GM12891 (cell line): Measurements from ENCODE around the gene SPACA4.

Experiments used
- DNase-seq: peaks from one replicate; pipeline ENCODE4 v3.0.0; 2011; ENCODE audit warnings: low spot score; ENCODE audit not compliant: insufficient read length
- FAIRE-seq: peaks from 2 replicates; lab custom pipeline; 2011; peaks lifted over from hg19 to GRCh38; lab: Jason Lieb, UNC
- PAX5 ChIP-seq: IDR thresholded peaks from 2 replicates; pipeline ENCODE4 v1.6.1; 2011; ENCODE audit warnings: low read length, moderate library complexity, mild to moderate bottlenecking; ENCODE audit not compliant: insufficient read depth, severe bottlenecking
- POLR2A ChIP-seq: IDR thresholded peaks from 2 replicates; pipeline ENCODE4 v1.6.1; 2011; ENCODE audit warnings: low read depth, low read length, control low read depth
- POLR2AphosphoS5 ChIP-seq: IDR thresholded peaks from 2 replicates; pipeline ENCODE4 v1.6.1; 2011; ENCODE audit warnings: low read depth, low read length, control low read depth
- POU2F2 ChIP-seq: IDR thresholded peaks from 2 replicates; pipeline ENCODE4 v1.6.1; 2011; ENCODE audit warnings: low read depth, mild to moderate bottlenecking, control low read depth, low read length, moderate library complexity
- SPI1 ChIP-seq: IDR thresholded peaks from 2 replicates; pipeline ENCODE4 v1.6.1; 2011; ENCODE audit warnings: low read depth, low read length, control low read depth
- TAF1 ChIP-seq: IDR thresholded peaks from 2 replicates; pipeline ENCODE4 v1.6.1; 2011; ENCODE audit warnings: low read depth, low read length, control low read depth

SPACA4 gene

DNA sequence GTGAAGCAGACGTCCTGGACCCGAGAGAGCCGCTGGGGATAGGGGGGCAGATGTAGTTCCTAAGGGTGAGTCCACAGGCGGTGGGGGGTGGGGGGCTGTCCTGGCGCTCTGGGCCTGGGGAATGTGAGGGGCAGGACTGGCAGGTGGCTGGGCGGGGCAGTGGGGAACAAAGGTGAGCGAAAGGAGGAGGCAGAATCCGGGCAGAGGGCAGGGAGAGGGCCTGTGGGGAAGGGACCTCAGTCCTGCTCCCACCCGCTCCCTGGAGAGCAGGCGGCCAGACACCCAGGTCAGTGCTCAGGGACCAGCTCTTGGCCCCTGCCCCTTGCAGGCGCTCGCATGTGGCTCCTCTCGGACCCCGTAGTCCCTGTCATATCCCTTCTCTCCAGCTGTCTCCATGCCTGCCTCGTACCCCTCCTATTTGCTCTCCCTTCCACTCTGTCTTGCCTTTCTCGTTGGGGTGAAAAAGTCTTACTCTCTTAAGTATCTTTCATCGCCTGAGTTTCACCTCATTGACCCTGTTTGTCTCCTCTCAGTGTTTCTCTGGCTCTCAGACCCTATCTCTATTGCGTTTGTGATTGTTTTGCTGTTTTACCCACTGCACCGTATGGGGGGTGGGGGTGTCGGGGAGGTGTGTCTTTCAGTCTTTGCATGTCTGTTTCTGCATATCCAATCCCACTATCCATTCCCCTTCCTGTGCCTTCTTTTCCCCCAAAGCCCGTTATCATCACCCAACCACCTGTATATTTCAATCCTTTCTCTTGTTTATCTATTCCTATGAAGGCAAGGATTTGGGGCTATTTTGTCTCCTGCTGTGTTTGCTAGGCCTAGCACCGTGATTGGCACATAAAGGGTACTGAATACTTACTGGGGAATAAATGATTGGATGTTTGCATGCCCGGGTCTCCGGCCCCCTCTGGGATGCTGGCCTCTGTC, 18.5 kb downstream of the SPACA4 start:
- DNase-seq (no peak), FAIRE-seq (no peak)
- TF ChIP-seq POLR2AphosphoS5 (no peak), POLR2A (no peak), TAF1 (no peak), SPI1 (no peak), POU2F2 (no peak), PAX5 (no peak)

DNA sequence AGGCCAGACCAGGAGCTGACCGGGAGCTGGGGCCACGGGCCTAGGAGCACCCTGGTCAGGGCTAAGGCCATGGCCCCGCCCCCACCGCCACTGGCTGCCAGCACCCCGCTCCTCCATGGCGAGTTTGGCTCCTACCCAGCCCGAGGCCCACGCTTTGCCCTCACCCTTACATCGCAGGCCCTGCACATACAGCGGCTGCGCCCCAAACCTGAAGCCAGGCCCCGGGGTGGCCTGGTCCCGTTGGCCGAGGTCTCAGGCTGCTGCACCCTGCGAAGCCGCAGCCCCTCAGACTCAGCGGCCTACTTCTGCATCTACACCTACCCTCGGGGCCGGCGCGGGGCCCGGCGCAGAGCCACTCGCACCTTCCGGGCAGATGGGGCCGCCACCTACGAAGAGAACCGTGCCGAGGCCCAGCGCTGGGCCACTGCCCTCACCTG, 19.4 kb downstream of the SPACA4 start:
- no peak for FAIRE-seq
- TF ChIP-seq SPI1 (no peak), TAF1 (no peak), POLR2AphosphoS5 (no peak), PAX5 (no peak), POLR2A (no peak), POU2F2 (no peak)
- DNase-seq, result no peak

DNA sequence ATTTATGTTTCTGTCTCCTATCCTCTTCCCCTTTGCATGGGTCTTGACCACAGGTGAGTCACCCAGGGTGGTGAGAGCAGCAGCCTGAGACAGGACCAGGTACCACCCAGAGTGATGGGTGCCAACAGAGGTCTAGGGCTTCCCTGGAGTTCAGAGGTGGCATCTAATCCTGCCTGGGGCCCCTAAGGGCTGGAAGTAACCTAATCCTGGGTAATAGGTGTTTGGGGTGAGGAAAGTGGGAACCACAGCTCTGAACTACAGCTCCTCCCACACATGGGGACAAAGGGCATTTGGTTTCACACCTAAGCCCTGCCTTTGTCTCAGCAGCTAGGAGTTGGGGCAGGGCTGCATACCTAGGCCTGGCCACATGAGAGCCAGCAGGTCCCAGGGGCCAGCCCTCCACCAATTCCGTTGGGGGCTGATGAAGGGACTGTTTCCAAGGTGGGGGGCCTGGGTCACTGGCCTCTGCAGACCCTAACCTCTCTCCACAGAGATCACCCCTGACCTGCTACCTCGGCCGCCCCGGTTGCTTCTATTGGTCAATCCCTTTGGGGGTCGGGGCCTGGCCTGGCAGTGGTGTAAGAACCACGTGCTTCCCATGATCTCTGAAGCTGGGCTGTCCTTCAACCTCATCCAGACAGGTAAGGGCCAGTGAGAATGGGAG, 20.8 kb downstream of the SPACA4 start:
- TF ChIP-seq PAX5 (no peak), POU2F2 (no peak), POLR2A (no peak), TAF1 (no peak)
- no peak for DNase-seq
- FAIRE-seq, result no peak

DNA sequence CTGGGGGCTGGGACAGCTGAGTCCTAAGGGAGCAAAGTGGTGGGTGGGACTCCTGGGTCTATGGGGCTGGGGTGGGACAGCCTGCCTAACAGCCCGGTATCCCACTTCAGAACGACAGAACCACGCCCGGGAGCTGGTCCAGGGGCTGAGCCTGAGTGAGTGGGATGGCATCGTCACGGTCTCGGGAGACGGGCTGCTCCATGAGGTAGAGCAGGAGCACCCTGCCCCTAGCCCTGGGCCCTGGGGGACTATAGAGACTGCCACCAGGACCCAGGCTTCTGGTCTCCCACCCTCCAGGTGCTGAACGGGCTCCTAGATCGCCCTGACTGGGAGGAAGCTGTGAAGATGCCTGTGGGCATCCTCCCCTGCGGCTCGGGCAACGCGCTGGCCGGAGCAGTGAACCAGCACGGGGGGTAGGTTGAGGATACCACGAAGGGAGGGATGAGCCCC, 21.3 kb downstream of the SPACA4 start:
- no peak for DNase-seq
- no peak for FAIRE-seq
- TF ChIP-seq TAF1, result no peak
- no peak for TF ChIP-seq SPI1
- TF ChIP-seq POU2F2, result no peak
- TF ChIP-seq POLR2A, result no peak
- no peak for TF ChIP-seq PAX5
- no peak for TF ChIP-seq POLR2AphosphoS5

DNA sequence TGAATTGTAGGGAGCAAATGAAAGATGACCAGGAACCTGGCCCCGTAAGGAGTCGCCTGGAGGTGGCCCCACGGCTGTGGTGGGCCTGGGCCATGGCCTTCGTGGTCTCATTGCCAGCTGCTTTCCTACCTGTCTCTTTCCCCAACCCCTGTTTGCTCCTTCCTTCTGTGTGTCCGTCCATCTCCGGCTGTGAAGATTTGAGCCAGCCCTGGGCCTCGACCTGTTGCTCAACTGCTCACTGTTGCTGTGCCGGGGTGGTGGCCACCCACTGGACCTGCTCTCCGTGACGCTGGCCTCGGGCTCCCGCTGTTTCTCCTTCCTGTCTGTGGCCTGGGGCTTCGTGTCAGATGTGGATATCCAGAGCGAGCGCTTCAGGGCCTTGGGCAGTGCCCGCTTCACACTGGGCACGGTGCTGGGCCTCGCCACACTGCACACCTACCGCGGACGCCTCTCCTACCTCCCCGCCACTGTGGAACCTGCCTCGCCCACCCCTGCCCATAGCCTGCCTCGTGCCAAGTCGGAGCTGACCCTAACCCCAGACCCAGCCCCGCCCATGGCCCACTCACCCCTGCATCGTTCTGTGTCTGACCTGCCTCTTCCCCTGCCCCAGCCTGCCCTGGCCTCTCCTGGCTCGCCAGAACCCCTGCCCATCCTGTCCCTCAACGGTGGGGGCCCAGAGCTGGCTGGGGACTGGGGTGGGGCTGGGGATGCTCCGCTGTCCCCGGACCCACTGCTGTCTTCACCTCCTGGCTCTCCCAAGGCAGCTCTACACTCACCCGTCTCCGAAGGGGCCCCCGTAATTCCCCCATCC, 22.1 kb downstream of the SPACA4 start:
- TF ChIP-seq PAX5 (no peak), TAF1 (no peak), POU2F2 (no peak), SPI1 (no peak), POLR2A (no peak), POLR2AphosphoS5 (no peak)
- no peak for FAIRE-seq
- DNase-seq, result no peak

DNA sequence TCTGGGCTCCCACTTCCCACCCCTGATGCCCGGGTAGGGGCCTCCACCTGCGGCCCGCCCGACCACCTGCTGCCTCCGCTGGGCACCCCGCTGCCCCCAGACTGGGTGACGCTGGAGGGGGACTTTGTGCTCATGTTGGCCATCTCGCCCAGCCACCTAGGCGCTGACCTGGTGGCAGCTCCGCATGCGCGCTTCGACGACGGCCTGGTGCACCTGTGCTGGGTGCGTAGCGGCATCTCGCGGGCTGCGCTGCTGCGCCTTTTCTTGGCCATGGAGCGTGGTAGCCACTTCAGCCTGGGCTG, 22.7 kb downstream of the SPACA4 start:
- DNase-seq (no peak), FAIRE-seq (no peak)
- TF ChIP-seq SPI1, result no peak
- no peak for TF ChIP-seq POU2F2
- TF ChIP-seq PAX5, result no peak
- no peak for TF ChIP-seq TAF1
- no peak for TF ChIP-seq POLR2AphosphoS5
- no peak for TF ChIP-seq POLR2A

DNA sequence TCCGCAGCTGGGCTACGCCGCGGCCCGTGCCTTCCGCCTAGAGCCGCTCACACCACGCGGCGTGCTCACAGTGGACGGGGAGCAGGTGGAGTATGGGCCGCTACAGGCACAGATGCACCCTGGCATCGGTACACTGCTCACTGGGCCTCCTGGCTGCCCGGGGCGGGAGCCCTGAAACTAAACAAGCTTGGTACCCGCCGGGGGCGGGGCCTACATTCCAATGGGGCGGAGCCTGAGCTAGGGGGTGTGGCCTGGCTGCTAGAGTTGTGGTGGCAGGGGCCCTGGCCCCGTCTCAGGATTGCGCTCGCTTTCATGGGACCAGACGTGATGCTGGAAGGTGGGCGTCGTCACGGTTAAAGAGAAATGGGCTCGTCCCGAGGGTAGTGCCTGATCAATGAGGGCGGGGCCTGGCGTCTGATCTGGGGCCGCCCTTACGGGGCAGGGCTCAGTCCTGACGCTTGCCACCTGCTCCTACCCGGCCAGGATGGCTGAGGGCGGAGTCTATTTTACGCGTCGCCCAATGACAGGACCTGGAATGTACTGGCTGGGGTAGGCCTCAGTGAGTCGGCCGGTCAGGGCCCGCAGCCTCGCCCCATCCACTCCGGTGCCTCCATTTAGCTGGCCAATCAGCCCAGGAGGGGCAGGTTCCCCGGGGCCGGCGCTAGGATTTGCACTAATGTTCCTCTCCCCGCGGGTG, 23.2 kb downstream of the SPACA4 start:
- DNase-seq (no peak), FAIRE-seq (no peak)
- TF ChIP-seq SPI1 (no peak), TAF1 (no peak), PAX5 (no peak), POLR2A (no peak), POLR2AphosphoS5 (no peak), POU2F2 (no peak)

DNA sequence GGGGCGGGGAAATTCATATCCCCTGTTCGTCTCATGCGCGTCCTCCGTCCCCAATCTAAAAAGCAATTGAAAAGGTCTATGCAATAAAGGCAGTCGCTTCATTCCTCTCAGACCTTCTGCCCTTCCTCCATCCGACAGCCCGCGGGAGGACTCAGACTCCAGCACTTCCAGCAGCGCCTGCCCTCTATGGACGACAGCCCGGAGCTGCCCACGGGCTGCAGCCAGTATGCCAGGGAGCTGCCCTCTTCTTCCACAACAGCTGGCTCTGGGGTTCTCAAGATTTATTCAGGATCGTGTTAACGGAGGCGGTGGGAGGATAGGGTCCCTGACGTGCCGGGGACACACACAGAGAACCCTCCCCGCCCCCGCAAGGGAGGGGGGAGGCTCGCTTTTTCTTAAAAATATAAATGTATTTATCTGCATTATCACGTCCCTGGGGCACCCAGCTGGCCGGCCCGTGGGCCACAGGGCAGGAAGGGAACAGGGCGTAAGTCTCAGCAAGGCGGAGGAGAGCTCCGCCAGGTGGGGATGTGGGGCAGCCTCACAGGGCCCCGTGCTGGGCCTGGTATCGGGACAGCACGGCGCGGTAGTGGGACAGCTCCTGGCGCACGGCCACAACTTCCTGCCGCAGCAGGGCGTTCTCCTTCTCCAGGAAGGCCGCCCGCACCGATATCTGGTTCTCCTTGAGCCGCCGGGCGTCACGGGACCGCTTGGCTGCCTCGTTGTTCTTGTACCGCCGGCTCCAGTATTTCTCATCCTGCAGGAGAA, 23.9 kb downstream of the SPACA4 start:
- FAIRE-seq, result no peak
- no peak for DNase-seq
- TF ChIP-seq SPI1 (no peak), POLR2AphosphoS5 (no peak), TAF1 (no peak), PAX5 (no peak), POU2F2 (no peak), POLR2A (no peak)
